CD4-positive, alpha-beta T cell treated with Interferon alpha-2 for 1 hour (primary cell): ENCODE results near the gene PPP2R3B.
"Not testable (repeated sequence)": the region's sequence is repeated elsewhere in the genome, so short reads cannot be mapped to it uniquely, and the experiment has no call there.

Source experiments
- DNase-seq, 2 donors: peaks; one replicate each; pipeline ENCODE4 v3.0.0-alpha.2; 2020 to 2022

The PPP2R3B gene

DNA sequence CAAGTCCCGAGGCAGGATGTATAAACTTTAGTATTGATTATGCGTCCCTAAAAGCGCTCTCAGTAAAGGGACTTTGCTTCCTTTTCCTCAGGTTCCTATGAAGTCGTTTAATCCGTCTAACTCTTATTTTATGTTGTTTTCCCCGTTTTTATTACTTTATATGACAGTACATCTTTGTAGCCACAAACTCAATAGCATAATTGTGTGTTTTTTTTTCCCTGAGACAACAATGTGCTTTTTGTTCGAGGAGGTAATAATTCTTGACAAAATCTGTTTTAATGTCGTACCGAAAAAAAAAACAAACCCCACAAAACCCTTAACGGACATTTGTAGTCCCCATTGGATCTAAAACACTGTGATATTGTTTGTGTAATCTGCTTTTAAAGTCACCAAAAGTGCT is 17.9 kb upstream of the PPP2R3B start:
- no peak for DNase-seq

DNA sequence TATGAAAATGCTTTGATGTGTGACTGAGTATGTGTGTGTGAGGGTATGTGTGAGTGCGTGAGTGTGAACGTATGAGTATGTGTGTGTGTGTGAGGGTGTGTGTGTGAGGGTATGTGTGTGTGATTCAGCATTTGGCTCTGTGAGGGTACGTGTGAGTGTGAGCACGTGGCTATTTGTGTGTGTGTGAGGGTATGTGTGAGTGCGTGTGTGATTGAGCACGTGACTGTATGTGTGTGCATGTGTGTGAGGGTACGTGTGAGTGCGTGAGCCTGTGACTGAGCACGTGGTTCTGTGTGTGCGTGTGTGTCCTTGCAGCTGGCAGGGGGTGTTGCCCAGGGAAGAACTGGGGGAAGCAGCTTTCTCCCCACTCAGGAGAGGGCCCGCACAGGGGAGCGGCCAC is 16.1 kb upstream of the PPP2R3B start:
- no peak for DNase-seq

DNA sequence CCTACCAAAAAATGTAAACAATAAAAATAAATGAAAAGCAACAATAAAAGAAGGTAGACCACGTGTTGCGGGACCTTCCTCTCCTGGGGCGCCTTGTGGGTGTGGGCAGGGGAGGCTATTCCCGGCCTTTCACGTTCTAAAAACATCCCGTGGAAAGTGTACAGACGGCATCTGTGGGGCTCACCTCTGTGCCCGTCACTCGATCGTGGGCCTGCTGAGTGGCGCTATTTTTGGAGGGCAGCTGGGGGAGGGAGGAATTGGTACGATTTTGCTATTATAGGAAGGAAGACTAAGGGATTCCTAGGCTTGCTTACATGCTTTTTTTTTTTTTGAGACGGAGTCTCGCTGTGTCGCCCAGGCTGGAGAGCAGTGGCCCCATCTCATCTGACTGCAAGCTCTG is 13.6 kb upstream of the PPP2R3B start:
- no peak for DNase-seq

DNA sequence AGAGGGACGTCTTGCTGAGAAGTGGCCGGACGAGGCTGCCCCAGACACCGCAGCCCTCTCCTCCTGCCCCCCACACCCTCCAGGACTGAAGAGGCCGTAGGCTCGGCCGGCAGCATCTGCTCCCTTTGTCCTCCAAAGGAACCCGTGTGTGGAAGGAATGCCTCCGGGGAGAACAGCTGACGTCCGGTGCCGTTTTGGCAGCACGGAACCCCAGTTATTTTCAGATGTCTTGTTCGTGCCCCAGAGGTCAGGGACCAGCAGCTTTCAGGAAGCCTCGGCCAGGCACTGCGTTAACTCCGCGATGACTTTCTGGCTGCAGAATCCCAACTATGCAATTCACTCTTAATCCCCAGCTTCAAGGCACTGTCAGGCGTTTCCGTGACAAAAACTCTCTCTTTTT is 10.9 kb upstream of the PPP2R3B start:
- no peak for DNase-seq

DNA sequence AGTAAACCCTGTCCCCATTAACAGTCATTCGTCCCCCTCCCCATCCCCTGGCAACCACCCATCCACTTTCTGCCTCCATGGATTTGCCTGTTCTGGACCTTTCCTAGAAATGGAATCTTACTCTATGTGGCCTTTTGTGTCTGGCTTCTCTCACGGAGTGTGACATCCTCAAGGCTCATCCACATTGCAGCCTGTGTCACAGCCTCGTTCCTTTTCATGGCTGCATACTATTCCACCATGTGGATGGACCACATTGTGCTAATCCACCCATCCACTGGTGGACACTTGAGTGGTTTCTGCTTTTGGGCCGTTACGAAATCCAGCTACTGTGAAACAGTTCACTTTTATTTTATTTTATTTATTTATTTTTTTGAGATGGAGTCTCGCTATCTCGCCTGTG is 8.1 kb upstream of the PPP2R3B start:
- no peak for DNase-seq

DNA sequence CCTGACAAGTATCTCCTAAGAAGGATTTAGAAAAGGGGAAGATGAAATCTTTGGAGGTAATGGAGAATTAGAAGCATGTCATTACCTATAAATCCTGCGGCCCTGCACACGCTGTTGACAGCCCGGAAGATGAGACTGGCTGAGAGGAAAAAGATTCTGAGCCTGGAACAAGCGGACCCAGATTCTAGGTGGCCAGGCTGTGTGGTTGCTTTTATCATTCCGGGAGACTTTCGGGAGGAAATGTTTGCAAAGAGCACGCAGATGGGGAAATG is 5.8 kb upstream of the PPP2R3B start:
- DNase-seq: no peak

DNA sequence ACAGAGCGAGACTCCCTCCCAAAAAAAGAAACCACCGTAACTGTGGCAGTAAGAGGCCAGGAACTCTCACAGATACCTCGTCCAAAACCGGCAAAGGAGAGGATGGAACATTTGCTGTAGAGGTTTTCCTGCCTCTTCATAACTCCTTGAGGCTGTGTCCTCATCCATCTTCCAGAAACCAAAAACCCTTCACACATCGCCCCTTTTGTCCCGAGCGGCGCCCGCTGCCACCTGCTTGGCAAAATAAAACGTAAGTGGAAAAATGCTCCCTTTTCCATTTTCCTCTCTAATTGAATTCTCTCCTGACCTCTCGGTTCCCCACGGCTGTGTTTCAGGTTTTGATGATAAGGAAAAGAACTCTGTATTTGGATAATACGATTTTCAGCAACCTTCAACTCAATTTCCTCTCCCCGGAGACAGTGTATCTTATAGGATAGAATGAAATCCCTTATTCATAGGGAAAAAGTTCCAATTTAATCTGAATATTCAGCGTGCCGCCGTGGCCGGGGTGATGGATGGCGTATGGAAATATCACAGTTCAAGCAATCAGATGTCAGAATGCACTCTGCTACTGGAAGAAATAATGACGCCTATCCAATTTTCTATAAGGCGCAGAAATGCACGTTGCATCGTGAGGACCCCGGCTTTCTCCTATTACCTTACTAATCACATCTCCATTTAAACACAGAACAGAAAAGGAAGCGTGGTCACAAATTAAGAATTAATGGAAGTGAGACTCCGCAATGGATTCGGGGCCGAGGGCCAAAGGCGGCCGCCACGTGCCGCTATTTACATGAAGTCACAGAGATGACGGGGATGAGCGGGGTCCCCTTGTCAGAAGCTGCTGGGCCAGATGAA is 5.2 kb upstream of the PPP2R3B start:
- no peak for DNase-seq

DNA sequence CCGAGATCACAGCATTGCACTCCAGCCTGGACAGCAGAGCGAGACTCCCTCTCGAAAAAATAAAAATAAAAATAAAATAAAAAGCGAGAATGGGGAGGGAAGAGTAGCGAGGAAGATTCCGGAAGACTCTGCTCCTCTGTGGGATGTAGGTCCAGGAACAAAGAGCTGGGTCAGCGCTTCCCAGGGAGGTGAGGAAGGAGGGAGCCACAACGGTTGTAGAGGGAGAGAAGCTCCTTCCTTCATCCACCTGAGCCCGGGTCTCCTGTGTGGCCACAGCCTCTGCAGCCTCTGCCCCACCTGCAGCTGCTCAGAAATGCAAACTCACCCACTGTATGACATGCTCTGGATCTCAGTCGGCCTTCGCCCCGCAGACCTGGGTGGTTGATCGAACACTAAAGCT is 3.8 kb upstream of the PPP2R3B start:
- no peak for DNase-seq

DNA sequence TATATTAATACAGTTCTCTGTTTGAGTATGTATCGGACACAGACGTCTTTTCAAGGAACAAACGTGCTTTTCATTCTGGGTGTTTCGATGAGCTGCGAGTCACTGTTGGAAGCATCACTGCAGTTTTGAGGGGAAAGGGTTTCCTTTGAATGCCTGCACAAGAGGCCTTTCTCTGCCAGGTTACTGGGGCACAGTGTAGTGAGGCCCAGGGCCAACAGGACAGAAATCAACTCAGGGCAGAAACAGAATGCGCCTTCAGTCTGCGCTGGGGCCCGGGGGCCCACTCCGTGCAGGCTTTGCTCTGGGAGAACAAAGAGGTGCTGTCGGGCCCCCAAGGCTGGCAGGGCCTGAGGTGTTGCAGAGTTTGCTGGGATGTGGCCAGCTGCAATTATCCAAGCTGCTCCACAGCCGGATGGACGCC is 2.3 kb upstream of the PPP2R3B start:
- no peak for DNase-seq

DNA sequence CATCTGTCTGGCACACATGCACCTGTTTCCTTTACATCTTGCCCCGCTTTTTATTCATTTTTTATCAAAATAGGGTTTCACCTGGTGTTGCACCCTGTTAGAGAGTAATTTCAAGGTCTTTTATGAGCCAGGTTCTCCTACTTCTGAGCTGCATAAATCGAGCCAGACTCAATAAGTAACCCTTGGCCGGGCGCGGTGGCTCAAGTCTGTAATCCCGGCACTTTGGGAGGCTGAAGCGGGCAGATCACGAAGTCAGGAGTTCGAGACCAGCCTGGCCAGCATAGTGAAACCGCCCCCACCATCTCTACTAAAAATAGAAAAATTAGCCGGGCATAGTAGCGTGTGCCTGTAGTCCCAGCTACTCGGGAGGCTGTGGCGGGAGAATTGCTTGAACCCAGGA is 1.0 kb upstream of the PPP2R3B start:
- no peak for DNase-seq

DNA sequence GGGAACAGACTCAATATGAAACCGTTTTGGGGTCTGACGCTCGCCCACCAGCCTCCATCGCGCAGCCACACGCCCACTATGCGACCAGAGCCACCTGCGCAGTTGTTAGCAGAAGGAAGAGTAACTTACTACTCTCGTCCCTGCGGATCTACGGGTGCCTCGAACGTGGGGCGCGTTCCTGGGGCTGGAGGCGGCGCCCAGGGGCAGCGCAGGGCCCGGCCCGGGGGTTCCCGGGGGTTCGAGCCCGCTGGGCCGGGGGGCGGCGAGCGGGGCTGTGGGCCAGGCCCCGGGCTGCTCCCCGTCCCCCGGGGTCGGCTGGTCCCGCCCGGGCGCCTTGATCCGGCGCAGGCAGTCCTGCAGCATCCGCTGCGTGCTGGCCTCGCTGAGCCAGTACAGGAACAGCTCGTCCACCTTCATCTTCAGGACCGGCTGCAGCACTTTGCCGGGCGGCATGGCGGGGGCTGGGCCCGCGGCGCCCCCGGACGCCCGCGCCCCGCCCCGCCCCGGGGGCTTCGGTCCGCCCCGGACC is 404 bp downstream of the PPP2R3B start:
- DNase-seq: peak in 1 of 2 donors; percentile 14

DNA sequence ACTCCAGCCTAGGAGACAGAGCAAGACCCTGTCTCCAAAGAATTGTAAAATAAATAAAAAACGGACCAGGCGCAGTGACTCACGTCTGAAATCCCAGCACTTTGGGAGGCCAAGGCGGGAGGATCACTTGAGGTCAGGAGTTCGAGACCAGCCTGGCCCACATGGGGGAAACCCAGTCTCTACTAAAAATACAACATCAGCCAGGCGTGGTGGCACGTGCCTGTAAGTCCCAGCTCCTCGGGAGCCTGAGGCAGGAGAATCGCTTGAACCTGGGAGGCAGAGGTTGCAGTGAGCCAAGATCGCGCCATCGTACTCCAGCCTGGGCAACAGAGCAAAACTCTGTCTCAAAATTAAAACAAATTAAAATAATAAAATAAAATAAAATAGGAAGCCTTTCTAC is 971 bp downstream of the PPP2R3B start:
- not testable (repeated sequence) for DNase-seq

DNA sequence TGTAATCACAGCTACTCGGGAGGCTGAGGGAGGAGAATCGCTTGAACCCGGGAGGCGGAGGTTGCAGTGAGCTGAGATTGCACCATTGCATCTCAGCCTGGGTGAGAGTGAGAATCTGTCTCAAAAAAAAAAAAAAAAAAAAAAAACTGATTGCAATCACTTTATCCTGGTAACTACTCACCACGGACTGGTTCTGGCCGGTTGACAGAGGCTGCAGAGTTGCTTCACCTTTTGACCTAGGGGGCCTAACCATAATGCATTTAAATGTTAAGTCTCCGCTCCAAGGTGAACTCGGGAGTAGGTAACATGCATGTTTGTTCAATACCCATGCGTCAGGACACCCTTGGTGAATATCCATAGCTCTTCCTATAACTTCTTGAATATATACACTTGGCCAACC is 1.8 kb downstream of the PPP2R3B start:
- DNase-seq: no peak

DNA sequence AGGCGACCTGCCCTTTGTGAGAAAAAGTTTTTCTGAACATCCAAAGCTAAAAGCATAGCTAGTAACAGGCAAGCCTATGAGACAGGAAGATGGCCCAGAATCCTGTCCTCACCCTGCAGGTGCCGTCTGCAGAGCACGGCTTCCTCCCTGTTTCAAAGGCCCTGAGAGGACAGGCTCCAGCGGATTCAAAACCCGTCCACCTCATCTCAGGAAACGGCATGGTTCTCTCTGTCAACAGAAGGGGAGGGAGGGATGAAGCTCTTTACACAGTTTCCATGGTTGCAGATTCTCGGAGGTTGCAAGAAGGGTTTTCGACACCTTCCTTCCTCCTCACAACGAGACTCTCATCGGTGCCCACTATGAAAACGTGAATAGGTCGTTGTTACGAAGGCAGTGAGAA is 8.3 kb downstream of the PPP2R3B start:
- no peak for DNase-seq

DNA sequence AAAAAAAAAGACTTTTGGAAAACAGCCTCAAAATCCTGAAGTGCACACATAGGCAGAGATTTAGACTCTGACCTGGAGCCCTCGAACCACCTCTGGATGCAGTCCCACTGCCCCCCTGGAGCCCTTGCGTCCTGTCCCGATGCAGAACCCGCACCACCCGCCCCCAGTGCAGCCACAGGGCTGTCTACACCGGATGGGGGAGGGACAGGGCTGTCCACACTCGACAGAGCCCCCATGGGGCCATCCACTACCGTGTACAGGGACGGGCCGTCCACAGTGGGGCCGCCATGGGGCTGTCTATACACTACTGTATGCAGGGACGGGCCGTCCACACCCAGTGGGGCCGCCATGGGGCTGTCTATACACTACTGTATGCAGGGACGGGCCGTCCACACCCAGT is 10.5 kb downstream of the PPP2R3B start:
- not testable (repeated sequence) for DNase-seq

DNA sequence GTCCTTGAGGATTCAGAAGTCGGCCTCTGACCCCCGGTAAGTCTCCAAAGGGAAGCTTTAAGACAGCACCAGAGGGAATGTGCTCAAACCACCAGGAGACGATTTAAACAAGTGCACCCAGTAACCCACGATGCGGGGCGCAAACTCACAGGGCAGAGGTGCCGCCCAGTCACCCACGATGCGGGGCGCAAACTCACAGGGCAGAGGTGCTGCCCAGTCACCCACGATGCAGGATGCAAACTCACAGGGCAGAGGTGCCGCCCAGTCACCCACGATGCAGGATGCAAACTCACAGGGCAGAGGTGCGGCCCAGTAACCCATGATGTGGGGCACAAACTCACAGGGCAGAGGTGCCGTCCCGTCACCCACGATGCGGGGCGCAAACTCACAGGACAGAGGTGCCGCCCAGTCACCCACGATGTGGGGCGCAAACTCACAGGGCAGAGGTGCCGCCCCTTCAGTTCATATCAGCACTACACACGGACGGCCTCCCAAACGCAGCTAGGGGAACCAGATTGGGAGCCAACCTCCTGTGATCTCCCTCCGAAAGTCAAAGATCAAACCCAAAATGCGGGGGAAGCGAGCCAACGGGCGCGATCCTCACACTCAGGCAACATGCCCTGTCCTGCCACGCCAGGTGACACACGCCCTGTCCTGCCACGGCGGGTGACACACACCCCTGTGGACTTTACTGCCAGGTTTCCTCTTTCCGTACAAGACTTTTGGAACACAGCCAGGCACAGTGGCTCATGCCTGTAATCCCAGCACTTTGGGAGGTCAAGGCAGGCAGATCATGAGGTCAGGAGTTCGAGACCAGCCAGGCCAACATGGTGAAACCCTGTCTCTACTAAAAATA is 11.3 kb downstream of the PPP2R3B start:
- no peak for DNase-seq

DNA sequence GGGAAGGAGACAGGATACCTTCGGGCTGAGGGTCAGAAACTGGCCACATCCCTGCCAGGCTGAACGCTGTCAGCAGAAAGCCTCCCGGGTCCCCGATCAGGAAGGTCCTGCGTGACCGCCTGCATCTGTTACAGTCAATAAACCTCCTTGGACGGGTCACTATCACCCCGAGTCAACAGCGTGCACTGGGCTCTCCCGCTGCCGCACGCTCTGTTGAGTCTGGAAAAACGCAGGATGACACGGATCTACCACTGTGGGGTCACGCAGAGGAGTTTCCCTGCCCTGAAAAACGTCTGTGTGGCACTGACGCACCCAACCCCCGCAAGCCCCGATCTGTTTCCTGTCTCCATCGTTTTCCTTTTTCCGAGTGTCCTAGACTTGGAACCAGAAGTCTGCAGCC is 12.1 kb downstream of the PPP2R3B start:
- no peak for DNase-seq

DNA sequence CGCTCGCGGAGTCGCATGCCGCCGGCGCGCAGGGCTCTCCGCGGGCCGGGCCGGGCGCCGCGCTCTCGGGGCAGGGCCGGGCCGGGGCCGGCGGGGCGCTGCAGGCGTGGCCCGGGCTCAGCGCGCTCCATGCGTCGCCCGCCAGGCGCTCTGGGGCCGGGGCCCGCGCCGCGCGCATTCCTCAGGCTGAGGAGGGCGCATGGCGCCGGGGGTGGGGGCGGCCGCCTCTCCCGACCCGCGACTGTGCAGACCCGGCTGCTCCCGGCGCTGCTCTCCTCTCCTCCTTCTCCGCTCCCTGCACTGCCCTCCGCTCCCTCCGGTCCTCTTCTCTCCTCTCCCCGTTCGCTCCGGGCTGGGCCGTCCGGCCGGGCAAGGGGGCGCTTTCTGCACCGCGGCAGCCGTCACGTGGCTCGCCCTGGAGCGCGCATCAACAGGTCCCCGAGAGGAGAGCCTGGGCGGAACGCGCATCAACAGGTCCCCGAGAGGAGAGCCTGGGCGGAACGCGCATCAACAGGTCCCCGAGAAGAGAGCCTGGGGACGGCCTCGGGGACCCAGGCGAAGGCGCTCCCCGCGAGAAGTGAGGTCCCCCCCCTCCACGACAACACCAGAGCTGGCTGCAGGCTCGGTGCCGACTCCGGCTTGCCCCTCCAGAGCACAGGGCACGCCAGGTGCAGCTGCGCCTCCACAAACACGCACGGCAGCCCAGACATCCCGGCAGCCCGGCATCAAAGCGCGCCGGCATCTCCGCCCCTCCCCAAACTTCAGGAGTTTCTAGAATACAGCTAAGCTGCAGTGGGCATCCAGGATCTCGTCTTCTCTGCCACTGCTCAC is 12.9 kb downstream of the PPP2R3B start:
- peak in 1 of 2 donors; percentile 14 for DNase-seq

DNA sequence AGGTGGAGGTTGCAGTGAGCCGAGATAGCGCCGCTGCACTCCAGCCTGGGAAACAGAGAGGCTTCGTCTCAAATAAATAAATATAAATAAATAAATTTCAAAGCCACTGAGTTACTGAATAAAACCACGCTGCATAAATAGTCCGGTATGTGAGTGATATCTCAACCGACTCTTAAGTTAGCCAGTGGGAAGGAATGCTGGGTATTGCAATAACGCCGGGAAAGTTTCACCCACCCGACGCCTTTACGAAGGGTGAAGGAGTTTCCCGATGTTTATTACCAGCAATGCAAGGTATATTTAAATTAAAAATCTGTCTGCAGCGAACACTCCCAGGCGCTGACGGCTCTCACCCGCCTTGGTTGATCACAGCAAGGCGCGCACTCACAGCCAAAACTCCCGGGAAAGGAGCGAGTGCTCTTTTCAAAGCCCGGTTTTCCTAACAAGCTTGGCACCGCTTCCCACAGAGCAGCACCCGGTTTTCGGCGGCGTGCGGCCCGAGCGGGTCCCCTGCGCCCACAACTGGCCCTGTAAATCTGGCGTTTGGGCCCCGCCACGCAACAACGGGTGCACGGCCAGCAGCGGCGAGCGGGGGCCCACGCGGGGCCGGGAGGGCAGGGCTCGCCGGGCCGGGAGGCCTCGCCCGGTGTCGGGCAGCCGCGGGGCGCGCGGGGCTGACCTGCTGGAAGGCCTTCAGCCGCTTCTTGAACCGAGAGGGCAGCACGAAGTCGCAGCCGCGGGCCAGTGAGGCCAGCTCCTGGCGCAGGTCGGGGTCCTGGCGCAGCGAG is 13.7 kb downstream of the PPP2R3B start:
- DNase-seq: no peak

DNA sequence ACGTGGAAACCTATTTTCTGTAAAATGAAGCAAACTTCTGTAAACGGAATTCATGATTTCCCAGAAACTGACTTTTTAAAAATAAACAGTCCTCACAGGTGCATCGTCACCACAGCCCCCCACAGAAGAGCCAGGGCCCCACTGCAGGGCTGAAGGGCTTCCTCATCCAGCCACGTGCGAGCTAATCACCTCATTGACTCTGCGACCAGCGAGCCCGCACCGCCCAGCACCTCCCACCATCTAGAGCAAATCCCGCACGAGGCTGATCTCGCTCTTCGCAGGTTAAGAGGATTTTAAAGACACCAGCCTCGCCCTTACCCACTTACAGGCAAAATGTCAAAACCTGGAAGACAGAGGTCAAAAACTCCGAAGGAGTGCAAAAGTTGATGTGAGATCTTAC is 14.8 kb downstream of the PPP2R3B start:
- no peak for DNase-seq

DNA sequence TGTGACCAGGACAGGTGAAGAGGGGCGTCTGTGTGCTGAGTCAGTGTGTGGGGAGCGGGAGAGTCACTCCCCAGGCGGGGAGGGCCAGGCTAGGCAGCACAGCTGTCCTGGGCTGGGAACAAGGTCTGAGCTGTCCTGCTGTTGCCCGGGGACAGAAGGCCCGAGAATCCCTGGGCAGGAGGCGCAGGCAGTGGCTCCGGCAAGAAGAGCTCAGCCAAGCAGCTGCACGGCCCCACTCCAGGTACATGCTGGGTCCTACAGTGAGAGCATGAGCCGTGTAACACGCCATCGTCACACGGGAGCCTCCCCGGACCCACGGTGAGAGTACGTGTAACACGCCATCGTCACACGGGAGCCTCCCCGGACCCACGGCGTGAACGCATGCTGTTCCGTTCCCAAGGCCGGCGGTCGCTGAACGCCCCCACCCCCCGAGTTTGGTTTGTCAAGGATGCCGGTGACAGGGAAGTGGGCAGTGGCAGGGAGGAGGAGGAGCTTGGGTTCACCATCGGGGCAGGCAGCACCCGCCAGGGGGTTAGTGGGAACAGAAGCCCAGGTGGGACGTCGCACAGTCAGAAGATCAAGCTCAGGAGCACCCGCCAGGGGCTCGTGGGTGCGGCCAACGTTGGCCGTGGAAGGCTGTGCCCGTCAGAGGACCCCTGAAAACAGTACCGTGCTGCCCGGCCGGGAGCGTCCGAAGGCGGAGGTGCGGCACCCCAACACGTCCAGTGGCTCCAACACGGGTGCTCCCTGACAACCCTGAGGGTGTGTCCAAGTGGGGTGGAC is 15.6 kb downstream of the PPP2R3B start:
- no peak for DNase-seq
